ENCODE data around the gene PPIF.

PPIF gene

GRCh38 chr10:79359816-79360498 is 12.7 kb downstream of the PPIF start:
- peaks cover 14% of the 10 kb centered on the region; the same call in 1 of the 2 replicates for H3K4me1 ChIP-seq (ENCODE audit: control insufficient read depth, low read length)
- no peaks in the 10 kb centered on the region for H3K9me3 ChIP-seq (ENCODE audit: control insufficient read depth, insufficient read depth, low read length)
- no peaks in the 10 kb centered on the region for H3K9me2 ChIP-seq (replicated peaks; ENCODE audit: control insufficient read depth, low read length)
- peaks cover 10% of the 10 kb centered on the region for H3K27me3 ChIP-seq (ENCODE audit: control insufficient read depth, low read length)
- no peaks in the 10 kb centered on the region for H3K79me2 ChIP-seq (ENCODE audit: control insufficient read depth, low read length)
- 0 out of 2 replicates have a peak, but pooled peaks cover 11% of the 10 kb centered on the region for H3F3A ChIP-seq (ENCODE audit: control insufficient read depth, insufficient read depth)
- no peak overlapping the region for H3K4me2 ChIP-seq (ENCODE audit: low read length)
- TF ChIP-seq EZH2phosphoT487 (IDR thresholded peaks at IDR 0.05; ENCODE audit: borderline replicate concordance, low read length) = no peak
- no peak for TF ChIP-seq CTCF (IDR thresholded peaks at IDR 0.05; ENCODE audit: low read depth, low read length, poor library complexity, severe bottlenecking)
- H3K27ac ChIP-seq (ENCODE audit: low read depth, low read length) = no peak overlapping the region
- H3K36me3 ChIP-seq (ENCODE audit: control insufficient read depth, low read length) = peaks cover 18% of the 10 kb centered on the region
- H3K4me3 ChIP-seq (ENCODE audit: low read length) = no peak overlapping the region
- H4K20me1 ChIP-seq (ENCODE audit: control insufficient read depth, insufficient read depth, low read depth, low read length) = no peaks in the 10 kb centered on the region

GRCh38 chr10:79360499-79361342 is 13.5 kb downstream of the PPIF start:
- no peaks in the 10 kb centered on the region for H3K9me3 ChIP-seq (ENCODE audit: control insufficient read depth, insufficient read depth, low read length)
- peaks cover 11% of the 10 kb centered on the region for H3K36me3 ChIP-seq (ENCODE audit: control insufficient read depth, low read length)
- no peaks in the 10 kb centered on the region for H3K9me2 ChIP-seq (replicated peaks; ENCODE audit: control insufficient read depth, low read length)
- TF ChIP-seq CTCF (IDR thresholded peaks at IDR 0.05; ENCODE audit: low read depth, low read length, poor library complexity, severe bottlenecking) (no peak), EZH2phosphoT487 (IDR thresholded peaks at IDR 0.05; ENCODE audit: borderline replicate concordance, low read length) (no peak)
- H3F3A ChIP-seq (ENCODE audit: control insufficient read depth, insufficient read depth) = 0 out of 2 replicates have a peak, but pooled peaks cover 7% of the 10 kb centered on the region
- H3K79me2 ChIP-seq (ENCODE audit: control insufficient read depth, low read length) = no peaks in the 10 kb centered on the region
- no peaks in the 10 kb centered on the region for H4K20me1 ChIP-seq (ENCODE audit: control insufficient read depth, insufficient read depth, low read depth, low read length)
- H3K4me2 ChIP-seq (ENCODE audit: low read length) = no peak overlapping the region
- H3K4me1 ChIP-seq (ENCODE audit: control insufficient read depth, low read length) = peaks cover 14% of the 10 kb centered on the region; the same call in 1 of the 2 replicates
- peaks cover 14% of the 10 kb centered on the region for H3K27me3 ChIP-seq (ENCODE audit: control insufficient read depth, low read length)
- no peak overlapping the region for H3K4me3 ChIP-seq (ENCODE audit: low read length)
- no peak overlapping the region for H3K27ac ChIP-seq (ENCODE audit: low read depth, low read length)

GRCh38 chr10:79361726-79362397 is 14.6 kb downstream of the PPIF start:
- Histone ChIP-seq H3K4me1 (ENCODE audit: control insufficient read depth, low read length) (peaks cover 14% of the 10 kb centered on the region; the same call in 1 of the 2 replicates), H3K9me3 (ENCODE audit: control insufficient read depth, insufficient read depth, low read length) (no peaks in the 10 kb centered on the region), H3K27me3 (ENCODE audit: control insufficient read depth, low read length) (peaks cover 18% of the 10 kb centered on the region), H3F3A (ENCODE audit: control insufficient read depth, insufficient read depth) (0 out of 2 replicates have a peak, but pooled peaks cover 5% of the 10 kb centered on the region), H3K9me2 (replicated peaks; ENCODE audit: control insufficient read depth, low read length) (no peaks in the 10 kb centered on the region), H3K27ac (ENCODE audit: low read depth, low read length) (no peak overlapping the region), H3K79me2 (ENCODE audit: control insufficient read depth, low read length) (no peaks in the 10 kb centered on the region), H4K20me1 (ENCODE audit: control insufficient read depth, insufficient read depth, low read depth, low read length) (no peaks in the 10 kb centered on the region), H3K4me3 (ENCODE audit: low read length) (no peak overlapping the region), H3K36me3 (ENCODE audit: control insufficient read depth, low read length) (no peaks in the 10 kb centered on the region), H3K4me2 (ENCODE audit: low read length) (no peak overlapping the region)
- no peak for TF ChIP-seq CTCF (IDR thresholded peaks at IDR 0.05; ENCODE audit: low read depth, low read length, poor library complexity, severe bottlenecking)
- TF ChIP-seq EZH2phosphoT487 (IDR thresholded peaks at IDR 0.05; ENCODE audit: borderline replicate concordance, low read length) = no peak
